Activated effector memory CD4-positive, alpha-beta T cell treated with Interleukin-2 at 50 U/mL for 16 hours (primary cell): ENCODE measurements around the gene DDX53.

Experiments
- DNase-seq: peaks from one replicate; pipeline ENCODE4 v3.0.0-alpha.2; 2020

Gene DDX53

DNA sequence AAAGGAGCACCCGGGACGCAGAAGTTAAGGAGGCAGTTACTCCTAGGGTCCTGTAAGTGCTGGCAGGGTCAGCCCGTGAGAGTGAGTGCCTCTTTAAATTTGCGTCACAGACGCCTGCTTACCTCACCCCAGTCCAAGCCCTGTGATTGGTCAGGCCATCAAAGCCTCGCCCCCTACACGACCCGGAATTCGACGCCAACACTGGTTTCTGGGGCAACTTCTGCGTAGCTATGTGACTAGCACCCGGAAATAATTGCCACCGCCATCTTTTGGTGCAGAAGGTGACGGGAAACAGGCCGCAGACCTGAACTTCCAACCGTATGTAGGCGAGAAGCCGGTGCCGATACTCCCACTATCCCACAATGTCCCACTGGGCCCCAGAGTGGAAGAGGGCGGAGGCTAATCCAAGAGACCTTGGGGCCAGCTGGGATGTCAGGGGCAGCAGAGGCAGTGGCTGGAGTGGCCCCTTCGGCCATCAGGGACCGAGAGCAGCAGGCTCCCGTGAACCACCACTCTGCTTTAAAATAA, at the start of gene DDX53:
TSS of gene DDX53 (plus strand) at position 265 of the 528 bp plus-strand sequence. CDS start at position 363, 98 bp downstream.
- DNase-seq = no peak

DNA sequence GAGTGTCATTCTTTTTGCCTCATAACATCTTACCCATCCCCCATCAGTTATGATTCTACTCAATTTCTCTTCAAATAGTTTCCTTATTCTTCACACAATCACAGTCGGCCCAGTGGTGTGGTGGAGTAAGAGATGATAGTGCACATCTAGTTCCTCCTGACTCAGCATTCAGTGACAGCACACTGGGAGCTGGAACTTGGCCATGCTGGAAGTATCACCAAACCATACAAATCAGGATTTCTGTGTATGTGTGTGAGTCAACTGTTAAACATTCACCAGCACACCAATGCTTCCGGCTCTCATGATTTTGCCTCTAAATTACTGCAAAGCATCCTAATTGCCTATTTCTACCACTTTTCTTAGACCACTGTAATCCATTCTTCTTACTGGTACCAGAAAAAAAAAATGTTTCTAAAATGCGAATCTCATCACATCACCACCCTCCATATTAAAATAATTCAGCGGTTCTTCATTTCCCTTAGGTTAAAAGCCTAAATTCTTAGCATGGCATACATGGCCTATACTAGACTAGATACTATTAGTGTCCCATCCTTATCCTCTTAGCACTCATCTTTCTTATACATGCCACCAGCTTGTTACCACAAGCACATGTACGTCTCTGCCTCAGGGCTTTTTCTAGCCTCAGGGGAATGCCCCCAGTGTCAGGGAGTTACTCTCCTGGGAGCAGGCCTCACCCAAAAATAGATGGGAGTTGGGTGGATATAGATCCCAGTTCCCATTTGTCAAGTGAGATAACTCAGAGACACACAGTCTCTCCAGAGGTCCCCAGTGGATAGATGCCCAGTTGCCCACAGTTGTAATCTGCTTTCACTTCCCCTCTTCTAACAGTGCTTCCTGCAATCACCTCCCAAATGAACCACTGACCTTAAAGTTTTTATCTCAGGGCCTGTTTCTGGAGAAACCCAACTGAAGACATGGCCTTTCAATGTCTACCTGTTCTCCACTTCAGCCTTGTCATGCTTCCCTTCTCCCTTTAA, 49.2 kb upstream of the DDX53 start:
- DNase-seq = no peak

DNA sequence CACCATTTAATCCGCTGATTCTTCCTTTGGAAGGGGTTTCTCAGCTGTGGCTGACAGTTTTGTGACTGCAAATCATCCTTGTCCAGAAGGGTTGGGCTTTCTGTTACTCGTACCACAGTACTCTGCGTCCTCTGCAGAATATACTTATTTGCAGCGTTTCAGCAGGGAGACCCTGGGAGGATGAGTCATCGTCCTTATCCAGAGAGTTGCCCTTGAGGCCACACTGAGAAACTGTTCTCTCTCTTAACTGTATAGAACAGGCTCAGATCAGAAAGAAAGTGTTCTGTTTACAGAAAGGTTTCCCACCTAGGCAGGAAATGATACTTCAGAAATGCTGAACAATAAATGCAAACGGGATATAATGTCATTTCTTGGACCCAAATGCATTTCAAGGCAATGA, 47.8 kb upstream of the DDX53 start:
- no peak for DNase-seq

DNA sequence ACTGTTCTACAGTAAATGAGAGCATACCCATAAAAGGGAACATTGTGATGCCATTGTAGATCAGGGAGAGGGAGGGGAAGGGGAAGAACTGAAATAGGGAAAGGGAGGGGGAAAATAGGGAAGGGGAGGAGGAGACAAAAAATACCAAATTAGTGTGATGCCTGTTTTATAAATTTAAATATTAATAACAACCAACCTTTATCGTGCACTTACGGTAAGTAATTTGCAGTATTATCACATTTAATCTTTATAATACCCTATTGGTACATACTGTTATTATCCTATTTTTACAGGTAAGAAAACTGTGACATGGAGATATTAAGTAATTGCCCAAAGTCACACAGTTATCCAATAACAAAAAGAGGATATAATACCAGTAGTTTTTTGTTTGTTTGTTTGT, 41.5 kb upstream of the DDX53 start:
- DNase-seq = no peak

DNA sequence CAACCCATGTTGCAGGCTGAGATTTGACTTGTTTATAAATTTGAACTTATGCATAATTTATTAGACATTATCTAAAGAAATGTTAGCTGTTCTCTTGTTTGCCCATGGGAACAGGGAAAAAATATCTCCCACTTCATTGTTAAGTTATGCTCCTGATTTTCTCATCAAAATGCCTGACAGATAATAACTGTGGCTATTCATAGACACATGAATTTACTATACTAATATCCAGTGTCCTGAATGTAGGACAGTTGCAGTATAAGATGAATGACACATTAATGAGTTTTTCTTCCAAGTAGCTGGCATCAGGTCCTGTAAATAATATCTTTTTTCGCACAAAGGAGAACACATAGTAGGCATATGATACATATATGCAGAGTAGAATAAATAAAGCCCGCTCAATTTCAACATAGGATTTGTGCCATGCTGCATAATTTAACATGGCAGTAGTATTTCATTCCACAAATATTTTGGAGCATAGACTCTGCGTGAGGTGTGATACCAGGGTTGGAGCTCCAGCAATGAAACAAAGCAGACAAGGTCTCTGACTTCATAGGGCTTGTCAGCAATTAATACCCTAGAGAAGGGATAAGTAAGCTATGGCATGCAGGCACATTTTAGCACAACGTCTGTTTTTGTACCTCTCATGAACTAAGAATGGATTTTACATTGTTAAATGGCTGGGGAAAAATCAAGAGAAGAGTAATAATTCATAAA, 40.4 kb upstream of the DDX53 start:
- no peak for DNase-seq

DNA sequence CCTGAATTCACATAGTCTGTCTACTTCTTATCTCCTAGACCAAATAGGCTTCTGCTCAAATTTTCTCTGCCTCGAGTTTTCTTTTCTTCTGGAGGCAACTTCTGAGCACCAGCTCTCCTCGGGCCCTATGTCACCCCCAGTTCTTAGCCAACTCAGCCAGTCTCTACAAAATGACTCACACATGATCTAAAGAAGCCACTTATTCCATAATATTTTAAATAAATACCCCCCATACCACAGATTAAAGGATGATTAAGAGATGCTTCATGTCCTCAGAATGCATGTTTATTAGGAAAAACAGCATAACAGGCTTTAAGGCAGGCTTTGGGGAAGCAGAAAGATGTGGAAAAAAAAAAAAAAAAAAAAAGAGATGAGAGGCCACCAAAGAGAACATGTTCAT, 36.6 kb upstream of the DDX53 start:
- DNase-seq = no peak

DNA sequence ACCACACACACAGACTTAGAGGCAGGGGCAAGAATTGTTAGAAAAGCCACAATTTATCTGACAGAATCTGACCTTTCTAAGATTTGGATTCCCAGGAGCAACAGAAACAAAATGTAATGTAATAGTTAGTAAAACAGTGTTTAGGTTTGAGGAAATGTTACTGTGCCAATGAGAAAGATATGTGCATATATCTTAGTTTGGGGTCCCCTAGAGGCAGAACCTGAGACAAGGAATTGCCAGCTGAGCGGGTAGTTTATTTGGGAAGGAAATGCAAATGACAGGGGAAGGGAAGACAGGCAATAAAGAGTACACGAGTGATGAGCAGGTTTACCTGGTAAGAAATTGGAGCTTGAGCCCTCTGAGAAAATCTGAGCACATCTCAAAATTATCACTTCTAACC, 31.3 kb upstream of the DDX53 start:
- DNase-seq = no peak

DNA sequence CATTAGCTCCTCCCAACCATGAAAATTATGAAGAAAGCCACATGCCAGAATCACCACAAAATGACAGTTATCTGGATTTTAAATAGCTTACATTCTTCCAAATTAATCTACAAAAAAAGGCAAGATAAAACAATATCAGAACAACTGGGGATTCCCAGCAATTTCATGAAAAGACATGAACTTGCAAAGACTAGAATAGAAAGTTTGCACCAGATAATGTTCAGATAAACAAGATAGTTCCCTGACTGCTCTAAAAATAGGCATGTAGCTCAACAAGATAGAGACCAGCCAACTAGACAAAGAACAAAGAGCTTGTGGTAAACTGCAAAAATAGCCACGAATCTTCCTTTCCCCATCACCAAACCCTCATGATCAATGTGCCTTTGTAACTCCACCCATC, 30.3 kb upstream of the DDX53 start:
- DNase-seq = no peak

DNA sequence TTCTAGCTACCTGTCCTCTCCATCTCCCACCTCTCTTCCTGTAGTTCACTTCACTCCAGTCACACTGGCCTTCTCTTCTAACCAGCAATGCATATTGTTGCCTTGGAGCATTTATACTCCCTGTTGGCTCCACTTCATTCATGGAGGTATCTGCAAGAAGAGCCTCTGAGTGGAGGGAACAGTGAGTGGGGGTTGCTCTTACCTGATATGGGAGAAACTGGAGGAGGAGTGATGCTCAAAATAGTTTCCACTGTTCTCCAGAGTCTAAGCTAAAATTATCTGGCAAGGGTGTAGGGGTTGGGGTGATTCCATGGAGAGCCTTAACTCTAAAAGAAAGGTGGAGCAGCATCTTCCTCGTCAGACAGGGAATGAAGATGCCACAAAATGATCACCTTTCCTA, 28.9 kb upstream of the DDX53 start:
- no peak for DNase-seq

DNA sequence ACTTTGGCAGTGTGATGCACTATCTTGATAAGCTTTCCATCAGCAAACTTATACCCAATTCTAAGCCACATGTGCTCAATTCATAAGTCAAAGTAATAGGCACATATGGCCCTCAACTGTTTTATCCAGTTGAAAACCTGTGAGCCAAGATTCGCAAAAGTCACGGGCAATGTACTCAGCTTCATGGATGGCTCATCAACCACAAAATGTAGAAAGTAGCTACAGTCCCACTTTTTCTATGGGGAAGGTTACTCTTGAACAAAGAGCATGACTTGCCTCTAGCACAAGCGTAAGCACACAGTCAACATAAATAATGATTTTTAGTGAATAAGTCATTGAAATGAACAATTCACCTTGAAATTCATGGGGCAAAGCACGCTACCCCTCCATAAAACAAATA, 25.1 kb upstream of the DDX53 start:
- DNase-seq = no peak

DNA sequence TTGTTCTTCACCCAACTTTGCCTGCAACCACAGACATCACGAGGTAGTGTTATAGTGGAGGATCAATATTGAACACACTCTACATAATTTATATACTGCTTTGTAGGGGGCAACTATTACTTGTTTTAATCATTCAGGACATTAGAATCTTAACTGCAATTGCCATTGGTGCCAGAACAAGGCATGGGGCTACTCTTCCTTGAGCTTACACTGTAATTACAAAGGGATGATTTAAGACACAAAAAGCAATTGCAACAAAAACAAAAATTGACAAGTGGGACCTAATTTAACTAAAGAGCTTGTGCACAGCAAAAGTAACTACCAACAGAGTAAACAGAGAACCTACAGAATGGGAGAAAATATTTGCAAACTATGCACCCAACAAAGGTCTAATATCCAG, 24.0 kb upstream of the DDX53 start:
- no peak for DNase-seq

DNA sequence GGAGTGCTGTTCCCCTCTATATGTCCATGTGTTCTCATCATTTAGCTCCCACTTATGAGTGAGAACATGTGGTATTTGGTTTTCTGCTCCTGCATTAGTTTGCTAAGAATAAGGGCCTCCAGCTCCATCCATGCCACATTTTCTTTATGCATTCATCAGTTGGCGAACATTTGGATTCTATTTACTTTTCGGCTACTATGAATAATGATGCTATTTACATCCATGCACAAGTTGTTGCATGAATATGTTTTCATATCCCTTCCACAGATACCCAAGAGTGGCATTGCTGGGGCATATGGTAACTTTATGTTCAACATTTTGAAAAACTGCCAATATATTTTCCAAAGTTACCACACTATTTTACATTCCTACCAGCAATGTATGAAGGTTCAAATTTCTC, 13.8 kb upstream of the DDX53 start:
- no peak for DNase-seq

DNA sequence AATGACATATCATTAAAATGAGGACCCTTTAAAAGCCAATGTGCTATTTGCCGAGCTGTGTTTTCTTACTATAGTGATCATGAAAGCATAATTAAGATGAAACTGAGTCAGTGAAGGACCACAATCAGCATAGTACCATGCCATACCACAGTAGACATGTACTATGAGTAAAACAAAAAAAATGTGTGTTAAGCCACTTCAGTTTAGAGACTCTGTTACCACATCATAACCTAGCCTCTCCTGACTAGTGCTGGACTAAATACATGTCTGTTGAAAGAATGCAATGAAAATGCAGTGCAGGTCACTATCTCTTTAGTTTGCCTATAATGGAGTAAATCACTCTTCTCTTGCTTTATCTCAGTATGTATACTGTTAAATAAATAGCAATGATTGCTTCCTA, 12.3 kb upstream of the DDX53 start:
- no peak for DNase-seq

DNA sequence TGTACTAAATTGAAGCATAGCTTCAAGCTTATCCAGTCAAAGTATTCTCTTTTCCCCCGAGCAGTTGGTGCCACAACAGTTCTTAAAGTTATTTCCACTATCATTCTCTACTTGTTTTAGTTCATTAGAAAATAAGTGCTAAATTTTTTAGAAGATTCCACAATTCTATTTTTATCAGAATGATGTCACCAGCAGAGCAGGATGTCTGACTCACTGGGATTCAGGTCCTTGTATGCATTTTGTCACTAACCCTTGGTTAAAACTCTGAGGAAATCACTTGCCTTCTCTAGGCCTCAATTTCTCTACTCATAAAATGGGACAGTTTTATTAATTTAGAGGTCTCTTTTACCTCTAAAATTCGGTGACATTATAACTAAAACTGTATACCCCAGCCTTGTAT, 3.4 kb downstream of the DDX53 start:
- no peak for DNase-seq

DNA sequence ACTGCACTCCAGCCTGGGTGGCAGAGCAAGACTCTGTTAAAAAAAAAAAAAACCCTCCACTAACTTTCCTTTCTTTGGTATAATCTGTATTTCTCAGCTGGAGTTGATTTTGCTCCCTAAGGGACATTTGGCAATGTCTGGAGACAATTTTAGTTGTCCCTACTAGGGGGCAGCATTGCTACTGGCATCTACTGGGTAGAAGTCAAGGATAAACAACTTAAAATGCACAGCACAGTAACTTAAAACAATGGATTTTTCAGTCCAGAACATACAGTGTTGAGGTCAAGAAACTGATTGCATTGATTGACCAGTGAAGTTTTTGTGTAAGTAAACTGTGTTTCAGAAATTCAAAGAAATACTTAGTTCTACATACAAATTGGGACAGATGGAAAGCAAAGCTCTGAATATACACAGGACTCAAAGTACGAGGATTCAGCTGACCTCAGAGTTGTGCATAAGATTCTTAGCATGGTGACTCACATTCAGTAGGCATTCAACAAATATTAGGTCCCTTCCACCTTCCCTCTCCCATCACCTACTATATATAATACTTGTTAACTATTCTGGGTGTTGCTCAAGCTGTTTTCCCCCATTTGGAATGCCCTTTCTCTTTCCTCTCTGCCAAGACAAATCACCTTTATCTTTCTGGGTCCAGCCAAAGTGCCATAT, 8.8 kb downstream of the DDX53 start:
- no peak for DNase-seq

DNA sequence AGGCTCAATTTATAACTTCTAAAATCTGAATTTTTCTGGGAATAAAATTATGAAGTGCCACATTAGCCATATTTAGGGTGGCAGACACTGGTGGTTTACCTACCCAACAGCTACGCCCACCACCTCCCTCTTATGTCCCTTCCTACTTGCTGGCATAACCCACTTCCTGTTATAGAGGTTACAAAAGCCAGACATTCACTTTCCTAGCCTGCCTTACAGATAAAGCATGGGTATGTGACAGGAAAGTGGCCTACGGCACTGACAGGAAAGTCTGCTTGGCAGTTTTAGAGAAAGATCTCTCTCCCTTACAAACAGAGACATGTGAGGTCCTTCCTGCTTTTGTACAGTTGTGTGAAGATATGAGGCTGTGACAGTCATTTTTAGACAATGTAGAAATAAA, 12.4 kb downstream of the DDX53 start:
- DNase-seq = no peak

DNA sequence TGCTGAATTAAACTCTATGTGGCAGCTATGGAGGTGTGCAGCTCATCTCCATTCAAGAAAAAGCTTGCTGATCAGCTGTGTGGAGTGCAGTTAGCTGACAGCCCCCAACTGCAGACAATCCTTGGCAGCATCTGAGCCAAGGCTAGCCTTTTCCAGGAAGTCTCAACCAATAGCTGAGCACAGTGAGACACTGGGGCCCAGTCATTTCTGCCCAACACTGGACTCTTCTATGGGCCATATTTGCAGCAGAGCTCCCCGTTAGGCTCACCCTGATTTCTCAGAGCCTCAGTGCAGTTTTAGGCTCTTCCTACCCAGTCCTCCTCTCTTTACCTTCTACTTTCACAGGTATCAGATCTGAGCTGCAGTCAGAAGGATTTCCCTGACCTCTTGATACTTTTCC, 12.9 kb downstream of the DDX53 start:
- no peak for DNase-seq

DNA sequence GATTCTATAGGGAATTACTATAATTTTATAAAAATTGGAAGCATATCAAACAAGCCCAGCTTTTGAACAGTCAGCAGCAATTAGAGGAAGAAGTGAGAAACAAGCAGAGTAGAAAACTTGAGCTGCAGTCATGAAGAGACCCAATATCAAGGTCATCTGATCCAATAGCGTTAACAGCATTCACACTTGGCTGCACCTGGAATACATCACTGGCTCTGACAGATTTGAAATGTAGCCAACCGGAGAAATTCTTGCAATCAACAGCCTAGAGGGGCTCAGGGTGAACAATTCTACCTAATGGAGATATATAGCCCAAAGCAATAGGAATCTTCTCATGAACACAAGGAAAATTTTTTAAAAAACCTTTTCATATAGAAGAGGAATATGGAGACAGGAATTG, 13.6 kb downstream of the DDX53 start:
- DNase-seq = no peak

DNA sequence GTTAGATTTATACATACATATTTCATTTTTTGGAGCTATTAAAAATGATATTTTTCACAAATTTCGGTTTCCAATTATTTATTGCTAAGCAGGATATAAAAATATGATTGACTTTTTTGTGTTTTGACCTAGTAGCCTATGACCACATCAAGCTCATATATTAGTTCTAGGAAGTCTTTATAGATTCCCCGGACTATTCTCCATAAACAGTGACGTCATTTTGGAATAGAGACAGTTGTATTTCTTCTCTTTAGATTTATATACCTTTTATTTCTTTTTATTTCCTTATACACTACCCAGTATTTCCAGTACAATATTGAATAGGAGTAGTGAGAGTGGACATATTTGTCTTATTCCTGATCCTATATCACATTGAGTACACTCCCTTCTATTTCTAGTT, 31.8 kb downstream of the DDX53 start:
- DNase-seq = no peak

DNA sequence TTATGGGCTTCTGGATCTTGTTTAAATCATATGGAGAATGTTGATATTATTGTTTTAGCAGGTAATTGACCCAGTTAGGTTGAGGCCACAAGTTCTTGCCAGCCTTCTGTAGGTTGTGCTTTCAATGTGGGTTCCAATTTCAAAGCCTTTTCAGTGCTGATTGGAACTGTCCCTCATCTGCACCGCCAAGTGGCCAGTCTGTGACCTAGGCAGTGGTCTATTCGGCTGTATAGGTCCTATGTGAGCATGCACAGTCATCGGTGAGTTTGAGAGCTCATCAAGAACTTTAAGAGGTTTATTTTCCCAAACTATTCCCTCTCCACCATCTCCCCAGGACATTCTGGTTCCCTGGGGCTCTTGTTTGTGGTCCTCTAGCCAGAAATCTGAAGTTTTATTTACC, 35.7 kb downstream of the DDX53 start:
- no peak for DNase-seq

DNA sequence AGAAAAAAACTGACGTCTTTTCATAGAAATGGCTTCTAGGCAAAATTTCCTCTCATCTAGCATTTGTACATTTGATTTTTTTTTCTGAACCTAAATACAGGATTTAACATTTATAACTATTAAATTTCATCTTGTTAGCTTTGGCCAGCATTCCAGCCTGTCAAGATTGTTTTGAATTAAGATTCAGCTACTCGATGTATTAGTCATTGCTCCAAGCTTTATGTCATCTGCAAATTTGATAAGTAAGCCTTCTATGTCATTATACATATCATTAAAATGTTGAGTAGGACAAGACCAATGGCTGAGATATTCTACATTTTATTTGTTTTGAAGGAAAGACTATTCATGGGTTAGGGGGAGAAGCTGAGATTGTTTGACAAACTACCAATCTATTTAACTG, 46.7 kb downstream of the DDX53 start:
- DNase-seq = no peak

DNA sequence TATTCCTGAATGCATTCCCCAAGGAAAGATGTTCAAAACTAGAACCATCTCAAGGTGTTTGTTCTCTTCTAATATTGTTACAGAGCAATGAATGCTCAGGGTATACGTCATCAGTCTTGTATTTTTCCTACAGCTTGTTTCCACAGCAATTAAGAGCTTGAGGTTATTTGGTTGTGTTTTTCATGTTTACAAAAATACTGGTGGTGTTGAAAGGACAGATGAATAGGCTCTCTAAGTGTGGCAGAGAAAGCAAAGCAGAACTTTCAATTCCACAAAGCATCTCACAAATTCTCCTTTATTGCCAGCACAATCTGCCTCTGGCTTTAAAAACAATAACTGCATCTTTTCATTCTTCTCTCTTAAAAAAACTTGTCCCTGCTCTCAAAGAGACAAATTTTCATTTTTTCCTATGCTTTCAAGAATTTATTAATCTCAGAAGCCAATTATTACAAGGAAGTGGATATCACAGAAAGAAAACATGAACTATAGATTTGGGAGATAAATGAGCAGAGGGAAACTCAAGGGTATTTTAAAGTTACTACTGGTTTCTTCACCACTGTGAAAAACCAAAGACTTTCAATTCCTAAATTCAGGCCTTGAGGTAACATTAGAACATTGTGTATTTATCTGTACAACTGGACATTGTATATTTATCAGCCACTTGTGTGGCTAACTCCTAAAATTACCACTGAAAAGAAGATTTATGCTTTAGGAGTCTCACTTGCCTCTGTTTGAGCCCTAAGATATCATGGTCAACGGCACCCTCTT, 49.2 kb downstream of the DDX53 start:
- no peak for DNase-seq

DNA sequence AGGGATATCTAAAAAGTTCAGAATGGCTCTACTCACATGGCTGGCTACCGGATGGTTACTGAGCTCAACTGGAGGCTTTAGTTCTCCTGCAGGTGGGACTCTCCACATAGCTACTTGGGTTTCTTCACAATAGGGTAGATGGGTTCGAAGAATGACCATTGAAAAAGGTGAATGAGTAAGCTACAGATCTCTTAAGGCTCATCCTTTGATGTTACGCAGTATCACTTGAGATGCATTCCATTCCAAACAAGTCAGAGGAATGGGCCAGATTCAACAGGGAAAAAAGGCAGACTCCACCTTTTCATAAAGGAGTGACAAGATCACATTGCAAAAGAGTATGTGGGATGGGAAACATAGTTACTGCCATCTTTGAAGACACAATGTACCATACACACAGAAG, 52.6 kb downstream of the DDX53 start:
- DNase-seq = no peak
